HG02571 (cell line): Measurements from ENCODE around the gene RNF19B.
A peak's percentile ranks its signal among the peaks of the same experiment; 100 is the strongest.
"Not testable (repeated sequence)": the region's sequence is repeated elsewhere in the genome, so short reads cannot be mapped to it uniquely, and the experiment has no call there.

Experiments used
- ATAC-seq: cut with Tn5 transposase; IDR thresholded peaks from one replicate; pipeline ENCODE4 v1.9.1; 2021; ENCODE audit warnings: mild to moderate bottlenecking, moderate library complexity; ENCODE audit not compliant: unreplicated experiment

The RNF19B gene

GRCh38 chr1:32992489-32993323 lies 28.1 kb upstream of the RNF19B start:
- peak; percentile 83 for ATAC-seq

GRCh38 chr1:32991819-32992488 lies 27.3 kb upstream of the RNF19B start:
- peak; percentile 18 for ATAC-seq

- ATAC-seq, result no peak
Observed at GRCh38 chr1:32991386-32991785, 26.8 kb upstream of the RNF19B start.

GRCh38 chr1:32990887-32991286 lies 26.3 kb upstream of the RNF19B start:
- no peak for ATAC-seq

- ATAC-seq, result no peak
Observed at GRCh38 chr1:32989160-32990050, 24.8 kb upstream of the RNF19B start.

GRCh38 chr1:32988665-32989064 lies 24.1 kb upstream of the RNF19B start:
- ATAC-seq, result no peak

GRCh38 chr1:32985226-32985625 lies 20.6 kb upstream of the RNF19B start:
- ATAC-seq, result no peak

GRCh38 chr1:32984455-32985171 lies 20.0 kb upstream of the RNF19B start:
- ATAC-seq, result no peak

- ATAC-seq, result no peak
Observed at GRCh38 chr1:32984090-32984454, 19.5 kb upstream of the RNF19B start.

GRCh38 chr1:32983020-32983419 lies 18.4 kb upstream of the RNF19B start:
- ATAC-seq, result no peak

- ATAC-seq, result peak; percentile 87
Observed at GRCh38 chr1:32981003-32981901, 16.6 kb upstream of the RNF19B start.

GRCh38 chr1:32980080-32980479 lies 15.5 kb upstream of the RNF19B start:
- no peak for ATAC-seq

GRCh38 chr1:32978854-32979253 lies 14.2 kb upstream of the RNF19B start:
- no peak for ATAC-seq

- ATAC-seq, result no peak
Observed at GRCh38 chr1:32977546-32978087, 13.0 kb upstream of the RNF19B start.

GRCh38 chr1:32975055-32975454 lies 10.4 kb upstream of the RNF19B start:
- not testable (repeated sequence) for ATAC-seq

- not testable (repeated sequence) for ATAC-seq
Observed at GRCh38 chr1:32973458-32973857, 8.8 kb upstream of the RNF19B start.

- no peak for ATAC-seq
Observed at GRCh38 chr1:32972814-32973428, 8.3 kb upstream of the RNF19B start.

- no peak for ATAC-seq
Observed at GRCh38 chr1:32971576-32971975, 7.0 kb upstream of the RNF19B start.

GRCh38 chr1:32971156-32971555 lies 6.5 kb upstream of the RNF19B start:
- no peak for ATAC-seq
